Ramos (cell line): ENCODE data around the gene PLCB2.

Experiments used
- in situ Hi-C: fragments of 300-500 bp; cut with MboI; formaldehyde crosslinking; loops from one replicate; pipeline ENCODE4 v1.14.3; 2022; ENCODE audit warnings: low sequenced_read_pairs; ENCODE audit not compliant: unreplicated experiment

Gene PLCB2

GRCh38 chr15:40343512-40343911 lies 35.8 kb upstream of the PLCB2 start:
- in situ Hi-C loops, result no loop called here

GRCh38 chr15:40342416-40343320 lies 34.9 kb upstream of the PLCB2 start:
- in situ Hi-C loops, result no loop called here

GRCh38 chr15:40340740-40341400 lies 33.1 kb upstream of the PLCB2 start, which contains the start of gene CCDC9B:
CCDC9B (minus strand) TSS chr15:40340939; CDS start chr15:40340819, 120 bp downstream.
- in situ Hi-C loops, result no loop called here

GRCh38 chr15:40340038-40340739 lies 32.5 kb upstream of the PLCB2 start:
- in situ Hi-C loops, result no loop called here

- in situ Hi-C loops, result loop anchor here (5.0 kb wide), 1 partner anchor 62 kb away; no protein-coding TSS in a partner anchor
These were observed 31.8 kb upstream of the PLCB2 start for GRCh38 chr15:40339621-40339945.

- in situ Hi-C loops, result loop anchor here (5.0 kb wide), 1 partner anchor 62 kb away; no protein-coding TSS in a partner anchor
These were observed 31.3 kb upstream of the PLCB2 start for GRCh38 chr15:40338921-40339620.

- in situ Hi-C loops, result loop anchor here (5.0 kb wide), 1 partner anchor 61 kb away; no protein-coding TSS in a partner anchor
These were observed 30.4 kb upstream of the PLCB2 start for GRCh38 chr15:40338041-40338657.

GRCh38 chr15:40337597-40337996 lies 29.9 kb upstream of the PLCB2 start:
- in situ Hi-C loops, result loop anchor here (5.0 kb wide), 1 partner anchor 60 kb away; no protein-coding TSS in a partner anchor

GRCh38 chr15:40336744-40337122 lies 29.0 kb upstream of the PLCB2 start:
- in situ Hi-C loops, result loop anchor here (5.0 kb wide), 1 partner anchor 59 kb away; no protein-coding TSS in a partner anchor

GRCh38 chr15:40335938-40336743 lies 28.4 kb upstream of the PLCB2 start:
- in situ Hi-C loops, result loop anchor here (5.0 kb wide), 1 partner anchor 59 kb away; no protein-coding TSS in a partner anchor

GRCh38 chr15:40334941-40335795 lies 27.4 kb upstream of the PLCB2 start:
- in situ Hi-C loops, result loop anchor here (5.0 kb wide), 1 partner anchor 58 kb away; no protein-coding TSS in a partner anchor

GRCh38 chr15:40334541-40334940 lies 26.8 kb upstream of the PLCB2 start:
- in situ Hi-C loops, result no loop called here

- in situ Hi-C loops, result no loop called here
These were observed 26.3 kb upstream of the PLCB2 start for GRCh38 chr15:40333922-40334492.

GRCh38 chr15:40332113-40332781 lies 24.5 kb upstream of the PLCB2 start:
- in situ Hi-C loops, result no loop called here

- in situ Hi-C loops, result no loop called here
These were observed 23.9 kb upstream of the PLCB2 start for GRCh38 chr15:40331637-40332036.

GRCh38 chr15:40331026-40331425 lies 23.3 kb upstream of the PLCB2 start:
- in situ Hi-C loops, result no loop called here

GRCh38 chr15:40330368-40330836 lies 22.7 kb upstream of the PLCB2 start:
- in situ Hi-C loops, result no loop called here
